ENCODE data around the gene ARRB1.
"Not testable (repeated sequence)": the region's sequence is repeated elsewhere in the genome, so short reads cannot be mapped to it uniquely, and the experiment has no call there.

Gene ARRB1

GRCh38 chr11:75323609-75324008 lies 27.9 kb downstream of the ARRB1 start:
- DNase-seq (ENCODE audit: low spot score) = no peak

- no peak for DNase-seq (ENCODE audit: low spot score)
Measured at GRCh38 chr11:75320643-75321042, 30.8 kb downstream of the ARRB1 start.

GRCh38 chr11:75320046-75320618 lies 31.3 kb downstream of the ARRB1 start:
- DNase-seq (ENCODE audit: low spot score) = no peak

- DNase-seq (ENCODE audit: low spot score) = no peak
Measured at GRCh38 chr11:75319035-75319877, 32.2 kb downstream of the ARRB1 start.

- DNase-seq (ENCODE audit: low spot score) = no peak
Measured at GRCh38 chr11:75317446-75318122, 33.9 kb downstream of the ARRB1 start.

- DNase-seq (ENCODE audit: low spot score) = no peak
Measured at GRCh38 chr11:75315439-75315805, 36.0 kb downstream of the ARRB1 start.

GRCh38 chr11:75314771-75315438 lies 36.6 kb downstream of the ARRB1 start:
- no peak for DNase-seq (ENCODE audit: low spot score)

- peak; percentile 86 for DNase-seq (ENCODE audit: low spot score)
Measured at GRCh38 chr11:75313513-75314272, 37.8 kb downstream of the ARRB1 start.

GRCh38 chr11:75312346-75312745 lies 39.1 kb downstream of the ARRB1 start:
- DNase-seq (ENCODE audit: low spot score) = no peak

- peak; percentile 70 for DNase-seq (ENCODE audit: low spot score)
Measured at GRCh38 chr11:75311858-75312288, 39.6 kb downstream of the ARRB1 start.

GRCh38 chr11:75308986-75309385 lies 42.5 kb downstream of the ARRB1 start:
- DNase-seq (ENCODE audit: low spot score) = no peak

GRCh38 chr11:75308116-75308515 lies 43.3 kb downstream of the ARRB1 start:
- no peak for DNase-seq (ENCODE audit: low spot score)

- no peak for DNase-seq (ENCODE audit: low spot score)
Measured at GRCh38 chr11:75307058-75307457, 44.4 kb downstream of the ARRB1 start.

GRCh38 chr11:75306529-75306928 lies 44.9 kb downstream of the ARRB1 start:
- DNase-seq (ENCODE audit: low spot score) = no peak

- DNase-seq (ENCODE audit: low spot score) = no peak
Measured at GRCh38 chr11:75305993-75306392, 45.5 kb downstream of the ARRB1 start.

- DNase-seq (ENCODE audit: low spot score) = no peak
Measured at GRCh38 chr11:75305452-75305851, 46.0 kb downstream of the ARRB1 start.

- DNase-seq (ENCODE audit: low spot score) = not testable (repeated sequence)
Measured at GRCh38 chr11:75304941-75305340, 46.5 kb downstream of the ARRB1 start.

- no peak for DNase-seq (ENCODE audit: low spot score)
Measured at GRCh38 chr11:75303544-75304224, 47.8 kb downstream of the ARRB1 start.

- DNase-seq (ENCODE audit: low spot score) = no peak
Measured at GRCh38 chr11:75302371-75302770, 49.1 kb downstream of the ARRB1 start.

- DNase-seq (ENCODE audit: low spot score) = no peak
Measured at GRCh38 chr11:75301601-75302345, 49.7 kb downstream of the ARRB1 start.

Measured in D341Med (cell line).